Measurements from ENCODE around the gene NRAP. TPM values are rescaled to one million over a fixed set of nuclear protein-coding genes. Genes with fewer than 3 reads are reported as not detected.

The NRAP gene
- total RNA-seq, 2 donors from 2014 or later, result 229 to 610 TPM

DNA sequence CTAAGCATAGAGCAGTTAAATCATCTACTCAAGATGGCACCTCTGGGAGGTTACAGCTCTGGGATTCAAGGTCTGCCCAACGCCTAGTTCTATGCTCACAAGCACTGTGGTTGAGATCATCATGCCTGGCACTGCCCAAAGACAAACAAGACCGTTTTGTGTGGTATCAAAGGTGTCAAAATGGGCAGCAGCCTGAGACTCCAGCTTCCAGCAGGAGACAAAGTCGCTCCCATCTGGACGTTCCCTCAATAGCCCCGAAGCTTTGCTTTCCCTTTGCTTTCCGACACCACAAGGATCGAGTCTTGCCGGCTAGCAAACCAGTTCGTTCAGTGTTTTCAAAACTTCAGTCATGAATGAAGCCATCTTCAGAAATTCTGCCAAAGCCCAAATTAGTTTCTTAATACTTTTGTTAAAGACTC lies 105.9 kb downstream of the NRAP start:
- no peak for DNase-seq (ENCODE audit: low spot score)
- Histone ChIP-seq H3K27ac (no peak overlapping the region), H3K4me3 (no peak overlapping the region), H3K9me3 (no peaks in the 10 kb centered on the region), H3K36me3 (no peaks in the 10 kb centered on the region), H3K27me3 (no peaks in the 10 kb centered on the region), H3K4me1 (peaks cover 0 to 15% of the 10 kb centered on the region in 2 donors)
- TF ChIP-seq, protein P1, sequence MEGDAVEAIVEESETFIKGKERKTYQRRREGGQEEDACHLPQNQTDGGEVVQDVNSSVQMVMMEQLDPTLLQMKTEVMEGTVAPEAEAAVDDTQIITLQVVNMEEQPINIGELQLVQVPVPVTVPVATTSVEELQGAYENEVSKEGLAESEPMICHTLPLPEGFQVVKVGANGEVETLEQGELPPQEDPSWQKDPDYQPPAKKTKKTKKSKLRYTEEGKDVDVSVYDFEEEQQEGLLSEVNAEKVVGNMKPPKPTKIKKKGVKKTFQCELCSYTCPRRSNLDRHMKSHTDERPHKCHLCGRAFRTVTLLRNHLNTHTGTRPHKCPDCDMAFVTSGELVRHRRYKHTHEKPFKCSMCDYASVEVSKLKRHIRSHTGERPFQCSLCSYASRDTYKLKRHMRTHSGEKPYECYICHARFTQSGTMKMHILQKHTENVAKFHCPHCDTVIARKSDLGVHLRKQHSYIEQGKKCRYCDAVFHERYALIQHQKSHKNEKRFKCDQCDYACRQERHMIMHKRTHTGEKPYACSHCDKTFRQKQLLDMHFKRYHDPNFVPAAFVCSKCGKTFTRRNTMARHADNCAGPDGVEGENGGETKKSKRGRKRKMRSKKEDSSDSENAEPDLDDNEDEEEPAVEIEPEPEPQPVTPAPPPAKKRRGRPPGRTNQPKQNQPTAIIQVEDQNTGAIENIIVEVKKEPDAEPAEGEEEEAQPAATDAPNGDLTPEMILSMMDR (IDR thresholded peaks at IDR 0.05), result no peak

DNA sequence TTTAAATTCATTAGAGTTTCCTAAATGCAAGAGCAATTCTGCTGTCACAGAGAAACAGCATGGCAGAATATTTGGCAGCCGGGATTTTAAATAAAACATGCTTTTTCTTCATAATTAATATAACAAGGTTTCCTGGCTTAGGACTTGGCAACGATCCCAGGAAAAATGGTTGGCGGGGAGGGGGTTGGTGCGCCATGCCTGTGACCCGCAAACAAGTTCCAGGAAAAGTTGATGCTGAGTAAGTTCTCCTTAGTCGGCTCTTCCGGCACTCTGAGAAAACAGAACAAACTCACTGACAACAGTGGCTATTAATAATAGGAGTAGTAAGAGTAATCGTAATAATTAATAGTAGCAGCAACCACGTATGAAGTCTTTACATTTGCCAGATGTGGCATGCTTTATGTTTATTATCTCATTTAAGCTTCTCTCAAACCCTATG lies 106.4 kb downstream of the NRAP start:
- TF ChIP-seq, protein P1 (IDR thresholded peaks at IDR 0.05), result no peak
- no peak overlapping the region for H3K4me3 ChIP-seq
- no peaks in the 10 kb centered on the region for H3K9me3 ChIP-seq
- H3K27me3 ChIP-seq, result no peaks in the 10 kb centered on the region
- no peaks in the 10 kb centered on the region for H3K36me3 ChIP-seq
- no peak for DNase-seq (ENCODE audit: low spot score)
- H3K27ac ChIP-seq, result no peak overlapping the region
- peaks cover 0 to 15% of the 10 kb centered on the region in 2 donors for H3K4me1 ChIP-seq

DNA sequence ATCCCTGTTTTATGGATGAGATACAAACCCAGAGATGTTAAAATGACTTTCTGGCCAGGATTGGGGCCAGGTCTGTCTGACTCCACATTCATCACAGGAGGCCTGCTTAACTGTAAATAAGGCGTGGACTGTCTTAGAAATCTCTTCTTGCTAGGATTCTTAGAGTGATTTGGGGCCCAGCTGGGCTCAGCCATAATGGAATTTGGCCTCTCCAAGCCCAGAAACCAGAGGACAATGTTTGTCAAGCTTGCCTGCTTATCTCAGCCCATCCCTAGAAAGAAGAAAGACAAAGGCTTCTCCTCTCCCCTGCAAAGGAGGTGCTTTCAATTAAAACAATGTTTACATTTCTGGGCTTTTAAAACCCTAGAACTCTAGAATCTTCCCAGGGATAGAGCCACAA lies 108.1 kb downstream of the NRAP start:
- no peak for DNase-seq (ENCODE audit: low spot score)
- Histone ChIP-seq H3K4me3 (no peak overlapping the region), H3K27me3 (no peaks in the 10 kb centered on the region), H3K9me3 (no peaks in the 10 kb centered on the region), H3K4me1 (peaks cover 0 to 15% of the 10 kb centered on the region in 2 donors), H3K36me3 (no peaks in the 10 kb centered on the region), H3K27ac (no peak overlapping the region)
- TF ChIP-seq, protein P1 (IDR thresholded peaks at IDR 0.05), result no peak

DNA sequence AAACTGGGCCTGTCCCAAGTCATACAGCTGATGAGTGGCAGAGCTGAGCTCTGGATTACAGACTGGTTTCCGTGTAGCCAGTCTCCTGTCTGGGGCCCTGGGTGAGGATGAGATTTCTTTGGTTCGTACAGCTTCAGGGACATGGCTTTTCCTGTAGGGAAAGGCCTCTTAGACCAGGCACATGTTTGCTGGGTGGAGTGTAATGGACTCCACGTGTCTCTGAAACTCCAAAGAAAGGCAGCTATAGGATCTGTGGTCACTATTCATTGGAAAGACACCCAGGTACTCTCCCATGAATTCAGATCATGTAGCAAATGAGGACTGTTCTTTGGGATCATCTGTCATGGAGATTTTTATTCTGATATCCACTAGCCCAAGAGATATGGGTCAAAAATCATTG lies 108.6 kb downstream of the NRAP start:
- Histone ChIP-seq H3K4me1 (peaks cover 0 to 15% of the 10 kb centered on the region in 2 donors), H3K27ac (no peak overlapping the region), H3K4me3 (no peak overlapping the region), H3K27me3 (no peaks in the 10 kb centered on the region), H3K9me3 (no peaks in the 10 kb centered on the region), H3K36me3 (no peaks in the 10 kb centered on the region)
- TF ChIP-seq, protein P1 (IDR thresholded peaks at IDR 0.05), result no peak
- DNase-seq (ENCODE audit: low spot score), result no peak

DNA sequence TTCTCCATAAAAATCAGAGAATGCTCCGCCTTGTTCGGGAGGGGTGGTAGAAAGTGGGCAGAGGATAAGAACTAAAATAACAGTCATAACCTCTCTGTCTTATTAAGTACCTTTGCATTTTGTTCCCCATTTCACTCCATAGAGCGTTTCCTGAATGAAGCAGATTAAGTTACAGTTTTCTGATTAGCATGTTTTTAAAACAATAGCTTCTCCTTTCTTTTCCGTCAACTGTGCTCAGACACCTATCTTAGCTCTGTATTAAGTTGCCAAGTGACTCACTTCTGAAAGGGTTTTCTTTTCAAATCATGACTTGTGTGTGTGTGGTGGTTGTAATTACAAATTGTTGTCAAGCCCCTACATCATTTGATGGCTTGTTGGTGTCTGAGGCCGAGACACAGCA lies 109.6 kb downstream of the NRAP start:
- Histone ChIP-seq H3K36me3 (no peaks in the 10 kb centered on the region), H3K4me3 (no peak overlapping the region), H3K4me1 (peaks cover 0 to 15% of the 10 kb centered on the region in 2 donors), H3K9me3 (no peaks in the 10 kb centered on the region), H3K27me3 (no peaks in the 10 kb centered on the region), H3K27ac (no peak overlapping the region)
- no peak for DNase-seq (ENCODE audit: low spot score)
- TF ChIP-seq, protein P1 (IDR thresholded peaks at IDR 0.05), result no peak

DNA sequence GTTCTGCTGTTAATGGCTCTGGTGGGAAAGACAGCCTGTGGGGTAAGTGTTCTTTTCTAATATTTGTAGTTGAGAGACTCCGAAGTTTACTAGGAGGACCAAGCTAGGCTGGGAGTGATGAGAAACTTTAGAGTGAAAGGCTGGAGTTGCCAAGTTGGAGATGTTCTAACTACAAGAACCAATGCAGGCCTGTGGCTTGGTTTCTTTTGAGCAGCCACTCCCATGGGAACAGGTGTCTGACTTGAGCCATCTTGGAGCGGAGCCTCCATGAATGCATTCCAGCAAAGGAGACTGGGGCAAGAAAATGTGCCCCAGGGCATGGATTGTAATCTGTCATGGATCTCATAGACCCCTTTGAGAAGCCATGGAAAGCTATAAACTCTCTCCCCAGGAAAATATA lies 110.7 kb downstream of the NRAP start:
- H3K36me3 ChIP-seq, result no peaks in the 10 kb centered on the region
- no peaks in the 10 kb centered on the region for H3K27me3 ChIP-seq
- peaks cover 0 to 10% of the 10 kb centered on the region in 2 donors for H3K4me1 ChIP-seq
- no peak overlapping the region for H3K4me3 ChIP-seq
- TF ChIP-seq, protein P1 (IDR thresholded peaks at IDR 0.05), result no peak
- DNase-seq (ENCODE audit: low spot score), result no peak
- no peak overlapping the region for H3K27ac ChIP-seq
- no peaks in the 10 kb centered on the region for H3K9me3 ChIP-seq

Data from right atrium auricular region (tissue), 2 donors.